Small intestine (tissue), 16 donors: Measurements from ENCODE around the gene PGLYRP1. TPM values are rescaled to one million over a fixed set of nuclear protein-coding genes. Genes with fewer than 3 reads are reported as not detected.
A peak's percentile ranks its signal among the peaks of the same experiment; 100 is the strongest.

Experiments
- DNase-seq, 2 donors: peaks; one replicate each; pipeline versions ENCODE4 v3.0.0 to v3.0.0-alpha.2; 2013
- FAIRE-seq: peaks from 2 replicates; lab custom pipeline; 2012; peaks lifted over from hg19 to GRCh38; lab: Jason Lieb, UNC
- H3K27ac ChIP-seq, 3 donors: one replicate each; pipeline ENCODE4 v1.5.1; 2013; ENCODE audit warnings: low read length in 2 of 3, mild to moderate bottlenecking in 2 of 3, control low read depth in 1 of 3, inconsistent platforms in 1 of 3, low read depth in 1 of 3, moderate library complexity in 1 of 3
- H3K27me3 ChIP-seq, 3 donors: one replicate each; pipeline ENCODE4 v1.6.1; 2013; ENCODE audit warnings: low read length in 3 of 3, inconsistent platforms in 1 of 3; ENCODE audit not compliant: control insufficient read depth in 3 of 3, insufficient read depth in 3 of 3
- H3K36me3 ChIP-seq, 3 donors: one replicate each; pipeline ENCODE4 v1.6.1; 2013; ENCODE audit warnings: low read length in 3 of 3, inconsistent platforms in 1 of 3, low read depth in 1 of 3, mild to moderate bottlenecking in 1 of 3, moderate library complexity in 1 of 3; ENCODE audit not compliant: control insufficient read depth in 3 of 3, insufficient read depth in 2 of 3
- H3K4me1 ChIP-seq, 3 donors: one replicate each; pipeline ENCODE4 v1.6.1; 2013; ENCODE audit warnings: low read length in 2 of 3, inconsistent platforms in 1 of 3, low read depth in 1 of 3, mild to moderate bottlenecking in 1 of 3, moderate library complexity in 1 of 3; ENCODE audit not compliant: control insufficient read depth in 3 of 3, insufficient read depth in 2 of 3
- H3K4me3 ChIP-seq, 3 donors: one replicate each; pipeline ENCODE4 v1.5.1; 2013; ENCODE audit warnings: low read length in 3 of 3, control low read depth in 1 of 3, inconsistent platforms in 1 of 3, low read depth in 1 of 3, mild to moderate bottlenecking in 1 of 3, moderate library complexity in 1 of 3
- H3K9me3 ChIP-seq, 2 donors: one replicate each; pipeline ENCODE4 v1.6.1; 2013; ENCODE audit warnings: low read depth in 1 of 2, low read length in 1 of 2; ENCODE audit not compliant: control insufficient read depth in 2 of 2, insufficient read depth in 1 of 2
- WGBS, 3 donors: extraction: QIAGEN DNeasy Blood & Tissue Kit; methylation state at CpG; one replicate each; pipeline ENCODE4 v1.1.7; 2013; 5-methylcytosine and 5-hydroxymethylcytosine counted together
- long read RNA-seq, 10 donors: transcript quantifications; one replicate each; lab custom pipeline, GENCODE V29; 2026
- polyA plus RNA-seq, 4 donors: library from polyadenylated mRNA; stranded (reverse) in 3 of 4; unstranded in 1 of 4; fragments of 200-250 nt in 3 of 4; fragments of 120-200 nt in 1 of 4; gene quantifications; one replicate each; pipeline versions ENCODE4 v1.2.1 to v1.2.3, GENCODE V29; 2013
- donor health status: healthy with polysubstance abuse.
- donor health status: control.
- donor health status: control.
- donor health status: Bipolar disorder and iron deficiency.
- donor health status: healthy.

PGLYRP1 gene, protein sequence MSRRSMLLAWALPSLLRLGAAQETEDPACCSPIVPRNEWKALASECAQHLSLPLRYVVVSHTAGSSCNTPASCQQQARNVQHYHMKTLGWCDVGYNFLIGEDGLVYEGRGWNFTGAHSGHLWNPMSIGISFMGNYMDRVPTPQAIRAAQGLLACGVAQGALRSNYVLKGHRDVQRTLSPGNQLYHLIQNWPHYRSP
- under 1 TPM in 1 of 4 donors, not detected in 3; 0.41 TPM for polyA plus RNA-seq
- long read RNA-seq, donor 1 = 0 reads
- long read RNA-seq, donor 2 = 0 reads
- long read RNA-seq, donor 3 = 0 reads
- long read RNA-seq, donor 4 = 0 reads
- long read RNA-seq, donor 5 = 0 reads
- long read RNA-seq, donor 6 = 0 reads
- long read RNA-seq, donor 7 = 0 reads
- long read RNA-seq, donor 8 = 0 reads
- long read RNA-seq, donor 9 = 0 reads
- long read RNA-seq, donor 10 = 0 reads

DNA sequence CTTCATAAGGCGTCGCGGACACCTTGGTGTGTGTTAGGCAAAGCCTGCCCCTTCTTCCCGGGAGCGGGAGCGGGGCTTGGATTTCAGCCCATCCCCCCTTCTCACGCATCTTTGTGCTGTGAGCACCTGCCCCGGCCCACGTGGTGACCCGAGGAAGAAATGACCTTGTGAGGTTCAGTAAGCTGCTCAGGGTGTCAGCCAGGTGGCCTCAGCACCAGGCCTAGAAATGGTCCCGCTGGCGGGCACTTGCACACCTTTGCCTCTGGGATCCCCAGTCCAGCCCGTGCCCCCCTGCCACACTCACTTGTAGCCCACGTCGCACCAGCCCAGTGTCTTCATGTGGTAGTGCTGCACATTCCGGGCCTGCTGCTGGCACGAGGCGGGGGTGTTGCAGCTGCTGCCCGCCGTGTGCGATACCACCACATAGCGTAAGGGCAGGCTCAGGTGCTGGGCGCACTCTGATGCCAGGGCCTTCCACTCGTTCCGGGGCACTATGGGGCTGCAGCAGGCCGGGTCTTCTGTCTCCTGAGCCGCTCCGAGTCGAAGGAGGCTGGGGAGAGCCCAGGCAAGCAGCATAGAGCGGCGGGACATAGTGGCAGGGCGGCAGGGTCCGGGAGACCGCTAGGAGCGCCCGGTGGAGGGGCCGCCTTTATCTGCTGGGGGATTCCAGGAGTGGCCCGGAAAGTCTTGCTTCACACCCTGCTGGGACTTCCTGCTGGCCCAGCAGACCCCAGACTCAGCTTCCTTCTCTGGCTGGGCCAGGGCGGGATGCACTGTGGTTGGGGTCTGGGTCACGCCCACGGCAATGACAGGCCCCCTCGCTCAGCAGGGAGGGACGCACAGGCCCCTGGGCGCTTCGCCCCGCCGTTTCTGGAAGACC lies at the start of gene PGLYRP1:
Gene PGLYRP1 (minus strand): TSS at position 623 of the 880 bp plus-strand sequence. CDS start 32 bp downstream, at position 591.
- no peak for FAIRE-seq

DNA sequence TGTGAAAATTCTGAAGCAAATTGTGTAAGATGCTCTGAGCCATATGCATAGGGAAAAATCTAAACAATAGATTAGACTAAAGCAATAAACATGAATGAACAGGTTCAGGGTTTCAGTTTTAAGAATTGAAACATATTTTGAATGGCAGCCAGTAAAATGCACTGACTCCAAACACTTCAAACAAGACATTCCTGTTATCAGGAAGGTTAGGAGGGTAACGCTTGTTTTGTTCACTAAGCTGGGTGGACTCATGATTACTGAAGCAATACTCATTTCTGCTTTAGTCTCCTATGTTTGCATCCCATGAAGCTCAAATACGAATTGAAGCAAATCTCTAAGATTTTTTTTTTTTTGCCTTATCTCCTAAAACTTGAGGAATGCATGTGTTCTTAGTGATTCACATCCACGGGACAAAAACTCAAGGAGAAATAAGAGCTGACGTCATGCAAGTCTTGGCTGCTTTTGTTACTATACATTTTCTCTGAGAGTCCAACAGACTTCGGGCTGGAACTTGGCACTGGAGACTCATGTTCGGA lies 47.0 kb upstream of the PGLYRP1 start:
- H3K4me3 ChIP-seq = no peak overlapping the region
- H3K9me3 ChIP-seq = peaks cover 0 to 5% of the 10 kb centered on the region in 2 donors
- no peak overlapping the region for H3K27ac ChIP-seq
- WGBS, 3 donors = 10 to 47% (median 30%) methylated on average over 6 of the region's 6 CpGs
- H3K36me3 ChIP-seq = no peaks in the 10 kb centered on the region
- H3K27me3 ChIP-seq = peaks cover 0 to 18% (median 15%) of the 10 kb centered on the region in 3 donors
- DNase-seq = peak in 1 of 2 donors; percentile 5
- FAIRE-seq = no peak
- peaks cover 0 to 4% (median 0%) of the 10 kb centered on the region in 3 donors for H3K4me1 ChIP-seq

More for the DNA sequence above, at the start of gene PGLYRP1:
- 26 to 33% (median 30%) methylated on average over 42 to 47 of the region's 47 CpGs for WGBS, 3 donors
- Histone ChIP-seq H3K27me3 (peaks cover 4 to 24% (median 7%) of the 10 kb centered on the region in 3 donors), H3K9me3 (no peaks in the 10 kb centered on the region), H3K4me3 (no peak within 1 kb of the TSS), H3K36me3 (peaks cover 0 to 19% (median 0%) of the 10 kb centered on the region in 3 donors), H3K27ac (no peak within 1 kb of the TSS), H3K4me1 (no peaks in the 10 kb centered on the region)
- no peak for DNase-seq

DNA sequence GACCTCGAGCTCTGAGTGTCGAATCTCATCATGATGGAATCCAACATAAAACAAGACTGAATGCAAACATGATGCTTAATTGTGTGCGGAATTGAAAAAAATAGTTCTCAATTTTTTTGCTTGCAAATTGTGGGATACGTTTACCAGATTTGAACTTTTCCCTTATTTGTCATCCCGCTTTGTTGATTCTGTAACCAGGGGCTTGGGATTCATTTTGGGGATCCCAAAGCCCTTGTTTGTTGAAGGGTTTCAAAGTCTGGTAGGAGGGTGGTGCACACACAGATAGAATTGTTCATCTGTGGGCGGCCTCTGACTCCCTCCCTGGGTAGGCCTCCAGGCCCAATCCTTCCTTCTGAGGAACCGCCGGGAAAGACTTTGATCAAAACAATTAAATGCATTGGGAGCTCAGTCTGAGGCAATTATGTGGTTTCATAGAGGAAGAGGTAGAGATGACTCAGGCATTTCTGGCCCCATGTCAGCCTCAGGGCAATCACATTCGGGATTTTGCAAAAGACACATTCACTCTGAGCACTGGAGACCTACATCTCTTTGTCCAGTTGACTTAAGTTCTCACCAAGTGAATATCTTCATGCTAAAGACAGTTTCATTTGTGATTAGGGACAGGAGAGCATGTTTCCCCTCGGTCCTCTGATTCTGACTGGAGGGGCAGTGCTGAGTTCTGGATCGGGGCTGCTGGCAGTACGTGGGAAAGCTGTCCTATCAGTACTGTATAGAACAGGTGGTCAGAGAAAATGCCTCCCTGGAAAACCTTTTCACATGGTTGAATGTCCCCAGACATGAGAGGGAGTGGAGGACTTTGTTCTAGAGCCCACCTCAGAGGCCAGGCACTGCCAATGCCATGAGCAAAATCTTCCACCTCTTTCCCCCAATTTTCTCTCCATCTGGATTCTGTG lies 45.7 kb upstream of the PGLYRP1 start:
- no peak overlapping the region for H3K4me3 ChIP-seq
- no peak for FAIRE-seq
- no peaks in the 10 kb centered on the region for H3K9me3 ChIP-seq
- H3K4me1 ChIP-seq = peaks cover 0 to 4% (median 0%) of the 10 kb centered on the region in 3 donors
- H3K36me3 ChIP-seq = no peaks in the 10 kb centered on the region
- no peak overlapping the region for H3K27ac ChIP-seq
- H3K27me3 ChIP-seq = peaks cover 0 to 12% (median 10%) of the 10 kb centered on the region in 3 donors
- peak; percentile 65 to 71 for DNase-seq
- 20 to 44% (median 35%) methylated on average over 12 of the region's 12 CpGs for WGBS, 3 donors

DNA sequence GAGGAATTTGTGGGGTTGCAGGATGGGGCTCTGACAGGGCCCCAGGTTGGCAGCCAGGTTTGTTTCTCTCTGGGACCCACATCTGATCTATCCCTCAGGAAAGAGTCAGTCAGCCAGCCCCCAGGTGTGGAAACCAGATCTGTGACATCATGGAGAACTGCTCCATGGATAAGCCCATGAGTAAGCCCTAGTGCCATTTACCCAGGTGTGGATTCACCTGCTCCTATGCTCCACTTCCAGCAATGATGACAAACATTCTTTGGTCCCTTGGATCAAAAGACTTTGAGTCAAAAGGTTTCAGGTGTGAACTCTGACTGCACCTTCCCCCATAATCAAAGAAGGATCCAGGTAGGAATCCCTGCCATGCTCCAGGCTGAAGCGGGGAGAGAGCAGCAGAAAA lies 44.8 kb upstream of the PGLYRP1 start:
- WGBS, 3 donors = 67 to 92% (median 84%) methylated on average over 1 of the region's 1 CpG
- Histone ChIP-seq H3K36me3 (no peaks in the 10 kb centered on the region), H3K27ac (no peak overlapping the region), H3K4me1 (peaks cover 0 to 4% (median 0%) of the 10 kb centered on the region in 3 donors), H3K9me3 (no peaks in the 10 kb centered on the region), H3K4me3 (no peak overlapping the region), H3K27me3 (peaks cover 0 to 12% (median 10%) of the 10 kb centered on the region in 3 donors)
- FAIRE-seq (no peak), DNase-seq (no peak)

DNA sequence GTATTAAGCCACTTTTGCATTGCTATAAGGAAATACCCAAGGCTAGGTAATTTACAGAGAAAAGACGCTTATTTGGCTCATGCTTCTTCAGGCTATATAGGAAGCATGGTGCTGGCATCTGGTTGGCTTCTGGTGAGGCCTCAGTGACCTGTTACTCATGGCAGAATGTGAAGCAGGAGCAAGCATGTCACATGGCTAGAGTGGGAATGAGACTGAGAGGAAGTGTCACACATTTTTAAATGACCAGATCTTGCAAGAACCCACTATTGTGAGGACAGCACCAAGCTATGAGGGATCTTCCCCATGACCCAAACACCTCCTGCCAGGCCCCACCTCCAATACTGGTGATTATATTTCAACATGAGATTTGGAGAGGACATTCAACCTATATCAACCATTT lies 43.6 kb upstream of the PGLYRP1 start:
- DNase-seq (no peak), FAIRE-seq (no peak)
- no peaks in the 10 kb centered on the region for H3K36me3 ChIP-seq
- H3K27ac ChIP-seq = no peak overlapping the region
- H3K4me1 ChIP-seq = peaks cover 0 to 4% (median 0%) of the 10 kb centered on the region in 3 donors
- WGBS, 3 donors = 82 to 92% (median 86%) methylated on average over 1 of the region's 1 CpG
- H3K27me3 ChIP-seq = peaks cover 0 to 12% (median 8%) of the 10 kb centered on the region in 3 donors
- no peak overlapping the region for H3K4me3 ChIP-seq
- H3K9me3 ChIP-seq = no peaks in the 10 kb centered on the region

DNA sequence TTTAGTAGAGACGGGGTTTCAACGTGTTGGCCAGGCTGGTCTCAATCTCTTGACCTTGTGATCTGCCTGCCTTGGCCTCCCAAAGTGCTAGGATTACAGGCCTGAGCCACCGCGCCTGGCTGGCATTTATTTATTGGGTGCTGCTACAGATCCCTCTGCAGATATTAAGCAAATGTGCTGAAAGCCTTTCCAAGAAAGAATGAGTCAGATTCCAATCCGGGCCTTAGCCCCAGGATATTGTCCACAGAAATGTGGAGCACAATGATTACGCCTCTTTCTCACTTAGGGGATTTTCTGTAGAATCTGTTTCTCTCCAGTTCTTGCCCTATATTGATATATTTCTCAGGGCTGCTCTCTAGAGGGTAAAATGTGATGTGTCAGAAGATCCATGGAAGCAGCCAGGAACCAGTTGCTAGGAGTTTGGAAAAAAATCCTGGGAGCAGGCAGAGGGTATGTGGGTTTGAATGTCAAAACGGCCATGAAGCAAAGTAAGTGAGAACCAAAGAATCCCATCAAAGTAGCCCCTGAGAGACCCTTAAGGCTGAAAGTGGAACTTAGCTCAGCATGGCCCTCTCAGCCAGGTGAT lies 42.7 kb upstream of the PGLYRP1 start:
- Histone ChIP-seq H3K4me3 (no peak overlapping the region), H3K27me3 (peaks cover 0 to 8% (median 7%) of the 10 kb centered on the region in 3 donors), H3K4me1 (peaks cover 0 to 4% (median 0%) of the 10 kb centered on the region in 3 donors), H3K27ac (no peak overlapping the region), H3K36me3 (no peaks in the 10 kb centered on the region), H3K9me3 (no peaks in the 10 kb centered on the region)
- WGBS, 3 donors = 65 to 70% (median 67%) methylated on average over 7 of the region's 7 CpGs
- no peak for FAIRE-seq
- DNase-seq = no peak

DNA sequence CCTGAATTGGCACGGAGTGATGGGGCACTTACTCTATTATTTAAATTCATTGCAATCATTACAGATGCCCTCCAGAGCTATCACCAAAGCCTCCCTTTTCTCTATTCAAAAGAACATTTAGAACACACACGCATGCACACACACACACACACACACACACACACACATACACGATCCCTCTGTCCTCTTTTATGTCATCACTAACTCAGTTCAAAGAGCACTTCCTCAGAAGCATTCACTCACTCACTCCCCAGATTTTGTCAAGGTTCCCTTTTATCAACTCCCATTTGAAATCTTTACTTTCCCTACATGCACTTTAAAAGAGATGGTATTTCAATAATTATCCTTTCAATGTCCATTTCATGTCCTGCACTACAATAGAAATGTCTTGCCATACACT lies 40.3 kb upstream of the PGLYRP1 start:
- Histone ChIP-seq H3K27me3 (peaks cover 0 to 7% (median 6%) of the 10 kb centered on the region in 3 donors), H3K4me3 (no peak overlapping the region), H3K27ac (no peak overlapping the region), H3K9me3 (peaks cover 0 to 3% of the 10 kb centered on the region in 2 donors), H3K36me3 (no peaks in the 10 kb centered on the region), H3K4me1 (no peaks in the 10 kb centered on the region)
- FAIRE-seq = no peak
- DNase-seq = no peak
- WGBS, 3 donors = 50 to 66% (median 56%) methylated on average over 3 of the region's 3 CpGs
